ENCODE results near the gene ILF3. TPM values are rescaled to one million over a fixed set of nuclear protein-coding genes. Genes with fewer than 3 reads are reported as not detected.

The ILF3 gene
- total RNA-seq (444 TPM), polyA plus RNA-seq (10 to 100 TPM; 54.8 to 70.8 (median 62.1) TPM)

GRCh38 chr19:10653732-10654609, at the start of gene ILF3:
TSS of gene ILF3 (plus strand) at chr19:10654346. CDS start at chr19:10670606, 16,260 bp downstream.
- Histone ChIP-seq H3K27ac (ENCODE audit: insufficient read depth, low read length, poor library complexity, severe bottlenecking) (peak within 1 kb of the TSS; percentile 100), H3K4me3 (ENCODE audit: low read depth, low read length) (peak within 1 kb of the TSS; percentile 79), H3K4me1 (ENCODE audit: control insufficient read depth, insufficient read depth, low read length, poor library complexity, severe bottlenecking) (peaks cover 60% of the 10 kb centered on the region), H3K36me3 (ENCODE audit: control insufficient read depth, insufficient read depth, low read length) (peaks cover 3% of the 10 kb centered on the region), H3K27me3 (ENCODE audit: control insufficient read depth, insufficient read depth, low read length) (no peaks in the 10 kb centered on the region), H3K9me3 (ENCODE audit: control insufficient read depth in 2 of 2, low read length in 2 of 2) (no peaks in the 10 kb centered on the region)
- Mint-ChIP-seq H3K27me3 (peaks cover 11% of the 10 kb centered on the region), H3K9me3 (no peaks in the 10 kb centered on the region), H3K4me3 (peak within 1 kb of the TSS; percentile 95 to 97 (median 97)), H3K4me1 (peaks cover 23 to 61% (median 33%) of the 10 kb centered on the region in 4 donors), H3K27ac (peak within 1 kb of the TSS; percentile 97 to 99 (median 99)), H3K36me3 (peaks cover 14% of the 10 kb centered on the region)
- ATAC-seq (ENCODE audit: low read depth in 2 of 2) (peak; percentile 79 to 82), DNase-seq (peak; percentile 100)

GRCh38 chr19:10604460-10604980, 49.6 kb upstream of the ILF3 start:
- peak in 1 of 3 donors; percentile 55 for DNase-seq
- Histone ChIP-seq H3K9me3 (ENCODE audit: control insufficient read depth in 2 of 2, low read length in 2 of 2) (no peaks in the 10 kb centered on the region), H3K36me3 (ENCODE audit: control insufficient read depth, insufficient read depth, low read length) (no peaks in the 10 kb centered on the region), H3K4me1 (ENCODE audit: control insufficient read depth, insufficient read depth, low read length, poor library complexity, severe bottlenecking) (peaks cover 48% of the 10 kb centered on the region), H3K4me3 (ENCODE audit: low read depth, low read length) (peak overlapping the region; percentile 83), H3K27me3 (ENCODE audit: control insufficient read depth, insufficient read depth, low read length) (peaks cover 2% of the 10 kb centered on the region), H3K27ac (ENCODE audit: insufficient read depth, low read length, poor library complexity, severe bottlenecking) (peak overlapping the region; percentile 98)
- ATAC-seq (ENCODE audit: low read depth in 2 of 2): no peak
- H3K4me1 Mint-ChIP-seq: peaks cover 0 to 52% (median 32%) of the 10 kb centered on the region in 4 donors
- H3K36me3 Mint-ChIP-seq: peaks cover 11% of the 10 kb centered on the region
- H3K27ac Mint-ChIP-seq: peak overlapping the region; percentile 96 to 100 (median 100)
- H3K27me3 Mint-ChIP-seq: peaks cover 11% of the 10 kb centered on the region
- peak overlapping the region; percentile 98 to 100 (median 100) for H3K4me3 Mint-ChIP-seq
- H3K9me3 Mint-ChIP-seq: peaks cover 0 to 2% (median 0%) of the 10 kb centered on the region in 7 donors

- Mint-ChIP-seq H3K27ac (peak overlapping the region in 1 of 3 donors; percentile 55), H3K4me1 (peaks cover 0 to 62% (median 15%) of the 10 kb centered on the region in 4 donors), H3K36me3 (peaks cover 10% of the 10 kb centered on the region), H3K9me3 (no peaks in the 10 kb centered on the region), H3K4me3 (peak overlapping the region in 1 of 4 donors; percentile 50), H3K27me3 (no peaks in the 10 kb centered on the region)
- ATAC-seq (ENCODE audit: low read depth in 2 of 2): no peak
- peaks cover 8% of the 10 kb centered on the region for H3K36me3 ChIP-seq (ENCODE audit: control insufficient read depth, insufficient read depth, low read length)
- H3K4me1 ChIP-seq (ENCODE audit: control insufficient read depth, insufficient read depth, low read length, poor library complexity, severe bottlenecking): peaks cover 29% of the 10 kb centered on the region
- H3K27ac ChIP-seq (ENCODE audit: insufficient read depth, low read length, poor library complexity, severe bottlenecking): no peak overlapping the region
- H3K4me3 ChIP-seq (ENCODE audit: low read depth, low read length): no peak overlapping the region
- H3K27me3 ChIP-seq (ENCODE audit: control insufficient read depth, insufficient read depth, low read length): no peaks in the 10 kb centered on the region
- no peaks in the 10 kb centered on the region for H3K9me3 ChIP-seq (ENCODE audit: control insufficient read depth in 2 of 2, low read length in 2 of 2)
- DNase-seq: no peak
Measured at GRCh38 chr19:10611907-10612306, 42.2 kb upstream of the ILF3 start.

GRCh38 chr19:10612499-10613119, 41.5 kb upstream of the ILF3 start:
- H3K4me1 Mint-ChIP-seq: peaks cover 0 to 64% (median 18%) of the 10 kb centered on the region in 4 donors
- peak overlapping the region in 1 of 4 donors; percentile 50 for H3K4me3 Mint-ChIP-seq
- Histone ChIP-seq H3K4me3 (ENCODE audit: low read depth, low read length) (no peak overlapping the region), H3K9me3 (ENCODE audit: control insufficient read depth in 2 of 2, low read length in 2 of 2) (no peaks in the 10 kb centered on the region), H3K27me3 (ENCODE audit: control insufficient read depth, insufficient read depth, low read length) (no peaks in the 10 kb centered on the region), H3K36me3 (ENCODE audit: control insufficient read depth, insufficient read depth, low read length) (peaks cover 12% of the 10 kb centered on the region), H3K4me1 (ENCODE audit: control insufficient read depth, insufficient read depth, low read length, poor library complexity, severe bottlenecking) (peaks cover 24% of the 10 kb centered on the region), H3K27ac (ENCODE audit: insufficient read depth, low read length, poor library complexity, severe bottlenecking) (no peak overlapping the region)
- H3K27me3 Mint-ChIP-seq: no peaks in the 10 kb centered on the region
- H3K36me3 Mint-ChIP-seq: peaks cover 9% of the 10 kb centered on the region
- H3K27ac Mint-ChIP-seq: peak overlapping the region in 1 of 3 donors; percentile 86
- ATAC-seq (ENCODE audit: low read depth in 2 of 2) (no peak), DNase-seq (no peak)
- H3K9me3 Mint-ChIP-seq: no peaks in the 10 kb centered on the region

- Histone ChIP-seq H3K27ac (ENCODE audit: insufficient read depth, low read length, poor library complexity, severe bottlenecking) (no peak overlapping the region), H3K4me1 (ENCODE audit: control insufficient read depth, insufficient read depth, low read length, poor library complexity, severe bottlenecking) (peaks cover 21% of the 10 kb centered on the region), H3K36me3 (ENCODE audit: control insufficient read depth, insufficient read depth, low read length) (peaks cover 12% of the 10 kb centered on the region), H3K27me3 (ENCODE audit: control insufficient read depth, insufficient read depth, low read length) (no peaks in the 10 kb centered on the region), H3K9me3 (ENCODE audit: control insufficient read depth in 2 of 2, low read length in 2 of 2) (no peaks in the 10 kb centered on the region), H3K4me3 (ENCODE audit: low read depth, low read length) (no peak overlapping the region)
- DNase-seq (peak in 1 of 3 donors; percentile 28), ATAC-seq (ENCODE audit: low read depth in 2 of 2) (no peak)
- Mint-ChIP-seq H3K27me3 (no peaks in the 10 kb centered on the region), H3K27ac (peak overlapping the region in 2 of 3 donors; percentile 52 to 65), H3K36me3 (peaks cover 15% of the 10 kb centered on the region), H3K9me3 (no peaks in the 10 kb centered on the region), H3K4me1 (peaks cover 2 to 62% (median 21%) of the 10 kb centered on the region in 4 donors), H3K4me3 (peak overlapping the region; percentile 41 to 76 (median 60))
Measured at GRCh38 chr19:10615429-10616023, 38.6 kb upstream of the ILF3 start.

GRCh38 chr19:10617409-10618121, 36.6 kb upstream of the ILF3 start:
- Mint-ChIP-seq H3K36me3 (peaks cover 25% of the 10 kb centered on the region), H3K27ac (peak overlapping the region; percentile 60 to 91 (median 68)), H3K4me3 (peak overlapping the region in 2 of 4 donors; percentile 39 to 51), H3K9me3 (no peaks in the 10 kb centered on the region), H3K4me1 (peaks cover 5 to 68% (median 30%) of the 10 kb centered on the region in 4 donors), H3K27me3 (no peaks in the 10 kb centered on the region)
- no peaks in the 10 kb centered on the region for H3K27me3 ChIP-seq (ENCODE audit: control insufficient read depth, insufficient read depth, low read length)
- H3K4me3 ChIP-seq (ENCODE audit: low read depth, low read length): no peak overlapping the region
- H3K4me1 ChIP-seq (ENCODE audit: control insufficient read depth, insufficient read depth, low read length, poor library complexity, severe bottlenecking): peaks cover 16% of the 10 kb centered on the region
- ATAC-seq (ENCODE audit: low read depth in 2 of 2): no peak
- DNase-seq: no peak
- peaks cover 14% of the 10 kb centered on the region for H3K36me3 ChIP-seq (ENCODE audit: control insufficient read depth, insufficient read depth, low read length)
- no peaks in the 10 kb centered on the region for H3K9me3 ChIP-seq (ENCODE audit: control insufficient read depth in 2 of 2, low read length in 2 of 2)
- H3K27ac ChIP-seq (ENCODE audit: insufficient read depth, low read length, poor library complexity, severe bottlenecking): no peak overlapping the region

GRCh38 chr19:10618846-10619245, 35.3 kb upstream of the ILF3 start:
- Mint-ChIP-seq H3K27ac (peak overlapping the region in 1 of 3 donors; percentile 6), H3K36me3 (peaks cover 22% of the 10 kb centered on the region), H3K9me3 (no peaks in the 10 kb centered on the region), H3K27me3 (no peaks in the 10 kb centered on the region), H3K4me3 (no peak overlapping the region), H3K4me1 (peaks cover 5 to 67% (median 27%) of the 10 kb centered on the region in 4 donors)
- peaks cover 11% of the 10 kb centered on the region for H3K36me3 ChIP-seq (ENCODE audit: control insufficient read depth, insufficient read depth, low read length)
- H3K4me1 ChIP-seq (ENCODE audit: control insufficient read depth, insufficient read depth, low read length, poor library complexity, severe bottlenecking): peaks cover 22% of the 10 kb centered on the region
- no peak overlapping the region for H3K4me3 ChIP-seq (ENCODE audit: low read depth, low read length)
- no peaks in the 10 kb centered on the region for H3K9me3 ChIP-seq (ENCODE audit: control insufficient read depth in 2 of 2, low read length in 2 of 2)
- no peaks in the 10 kb centered on the region for H3K27me3 ChIP-seq (ENCODE audit: control insufficient read depth, insufficient read depth, low read length)
- DNase-seq: no peak
- H3K27ac ChIP-seq (ENCODE audit: insufficient read depth, low read length, poor library complexity, severe bottlenecking): no peak overlapping the region
- ATAC-seq (ENCODE audit: low read depth in 2 of 2): no peak
